Measurements from ENCODE around the gene TOB1. TPM values are rescaled to one million over a fixed set of nuclear protein-coding genes. Genes with fewer than 3 reads are reported as not detected.
"Not testable (repeated sequence)": the region's sequence is repeated elsewhere in the genome, so short reads cannot be mapped to it uniquely, and the experiment has no call there.

Gene TOB1
- total RNA-seq, 1 donor from 2014 or later, result 60.8 TPM

- no peak for ATAC-seq
Measured at GRCh38 chr17:50898369-50899004, 32.3 kb upstream of the TOB1 start.

- not testable (repeated sequence) for ATAC-seq
Measured at GRCh38 chr17:50894513-50894912, 28.4 kb upstream of the TOB1 start.

GRCh38 chr17:50893183-50893993, 27.2 kb upstream of the TOB1 start:
- ATAC-seq, result peak; percentile 79

- no peak for ATAC-seq
Measured at GRCh38 chr17:50892101-50892776, 26.1 kb upstream of the TOB1 start.

GRCh38 chr17:50891577-50891989, 25.4 kb upstream of the TOB1 start:
- ATAC-seq, result no peak

GRCh38 chr17:50890675-50891516, 24.7 kb upstream of the TOB1 start:
- ATAC-seq, result peak; percentile 34

- no peak for ATAC-seq
Measured at GRCh38 chr17:50889528-50890118, 23.5 kb upstream of the TOB1 start.

GRCh38 chr17:50887705-50888245, 21.6 kb upstream of the TOB1 start:
- no peak for ATAC-seq

- no peak for ATAC-seq
Measured at GRCh38 chr17:50884439-50885311, 18.5 kb upstream of the TOB1 start.

GRCh38 chr17:50883850-50884438, 17.8 kb upstream of the TOB1 start:
- peak; percentile 64 for ATAC-seq

GRCh38 chr17:50882851-50883250, 16.7 kb upstream of the TOB1 start:
- ATAC-seq, result no peak

- no peak for ATAC-seq
Measured at GRCh38 chr17:50881182-50881581, 15.0 kb upstream of the TOB1 start.

- no peak for ATAC-seq
Measured at GRCh38 chr17:50879086-50879485, 12.9 kb upstream of the TOB1 start.

- no peak for ATAC-seq
Measured at GRCh38 chr17:50877838-50878237, 11.7 kb upstream of the TOB1 start.

GRCh38 chr17:50877042-50877441, 10.9 kb upstream of the TOB1 start:
- not testable (repeated sequence) for ATAC-seq

- no peak for ATAC-seq
Measured at GRCh38 chr17:50875074-50875473, 8.9 kb upstream of the TOB1 start.

GRCh38 chr17:50872710-50873424, 6.7 kb upstream of the TOB1 start:
- ATAC-seq, result peak; percentile 54

- no peak for ATAC-seq
Measured at GRCh38 chr17:50871898-50872297, 5.7 kb upstream of the TOB1 start.

GRCh38 chr17:50871364-50871763, 5.2 kb upstream of the TOB1 start:
- no peak for ATAC-seq

- ATAC-seq, result no peak
Measured at GRCh38 chr17:50868602-50869001, 2.4 kb upstream of the TOB1 start.
